Measurements from ENCODE around the gene ADD3.
"Not testable (repeated sequence)": the region's sequence is repeated elsewhere in the genome, so short reads cannot be mapped to it uniquely, and the experiment has no call there.

Gene ADD3

DNA sequence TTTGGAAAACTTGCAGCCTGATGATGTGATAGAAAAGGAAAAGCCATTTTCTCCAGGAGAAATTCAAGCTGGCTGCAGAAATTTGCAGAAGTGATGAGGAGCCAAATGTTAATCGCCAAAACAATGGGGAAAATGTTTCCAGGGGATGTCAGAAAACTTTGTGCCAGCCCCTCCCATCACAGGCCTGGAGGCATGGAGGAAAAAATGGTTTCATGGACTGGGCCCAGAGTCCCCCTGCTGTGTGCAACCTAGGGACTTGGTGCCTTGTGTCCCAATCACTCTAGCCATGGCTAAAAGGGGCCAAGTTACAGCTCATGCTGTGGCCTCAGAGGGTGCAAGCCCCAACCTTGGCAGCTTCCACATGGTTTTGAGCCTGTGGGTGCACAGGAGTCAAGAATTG lies 41.0 kb downstream of the ADD3 start:
- H3K36me3 Mint-ChIP-seq (ENCODE audit: low read depth): peaks cover 63% of the 10 kb centered on the region
- no peaks in the 10 kb centered on the region for H3K4me1 Mint-ChIP-seq
- no peaks in the 10 kb centered on the region for H3K27me3 Mint-ChIP-seq (ENCODE audit: low read depth, poor library complexity)
- TF ChIP-seq, protein P1, sequence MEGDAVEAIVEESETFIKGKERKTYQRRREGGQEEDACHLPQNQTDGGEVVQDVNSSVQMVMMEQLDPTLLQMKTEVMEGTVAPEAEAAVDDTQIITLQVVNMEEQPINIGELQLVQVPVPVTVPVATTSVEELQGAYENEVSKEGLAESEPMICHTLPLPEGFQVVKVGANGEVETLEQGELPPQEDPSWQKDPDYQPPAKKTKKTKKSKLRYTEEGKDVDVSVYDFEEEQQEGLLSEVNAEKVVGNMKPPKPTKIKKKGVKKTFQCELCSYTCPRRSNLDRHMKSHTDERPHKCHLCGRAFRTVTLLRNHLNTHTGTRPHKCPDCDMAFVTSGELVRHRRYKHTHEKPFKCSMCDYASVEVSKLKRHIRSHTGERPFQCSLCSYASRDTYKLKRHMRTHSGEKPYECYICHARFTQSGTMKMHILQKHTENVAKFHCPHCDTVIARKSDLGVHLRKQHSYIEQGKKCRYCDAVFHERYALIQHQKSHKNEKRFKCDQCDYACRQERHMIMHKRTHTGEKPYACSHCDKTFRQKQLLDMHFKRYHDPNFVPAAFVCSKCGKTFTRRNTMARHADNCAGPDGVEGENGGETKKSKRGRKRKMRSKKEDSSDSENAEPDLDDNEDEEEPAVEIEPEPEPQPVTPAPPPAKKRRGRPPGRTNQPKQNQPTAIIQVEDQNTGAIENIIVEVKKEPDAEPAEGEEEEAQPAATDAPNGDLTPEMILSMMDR (IDR thresholded peaks at IDR 0.05): no peak
- no peak for DNase-seq
- H3K4me3 Mint-ChIP-seq: no peak overlapping the region
- H3K9me3 Mint-ChIP-seq: peaks cover 47% of the 10 kb centered on the region
- no peak overlapping the region for H3K27ac Mint-ChIP-seq

DNA sequence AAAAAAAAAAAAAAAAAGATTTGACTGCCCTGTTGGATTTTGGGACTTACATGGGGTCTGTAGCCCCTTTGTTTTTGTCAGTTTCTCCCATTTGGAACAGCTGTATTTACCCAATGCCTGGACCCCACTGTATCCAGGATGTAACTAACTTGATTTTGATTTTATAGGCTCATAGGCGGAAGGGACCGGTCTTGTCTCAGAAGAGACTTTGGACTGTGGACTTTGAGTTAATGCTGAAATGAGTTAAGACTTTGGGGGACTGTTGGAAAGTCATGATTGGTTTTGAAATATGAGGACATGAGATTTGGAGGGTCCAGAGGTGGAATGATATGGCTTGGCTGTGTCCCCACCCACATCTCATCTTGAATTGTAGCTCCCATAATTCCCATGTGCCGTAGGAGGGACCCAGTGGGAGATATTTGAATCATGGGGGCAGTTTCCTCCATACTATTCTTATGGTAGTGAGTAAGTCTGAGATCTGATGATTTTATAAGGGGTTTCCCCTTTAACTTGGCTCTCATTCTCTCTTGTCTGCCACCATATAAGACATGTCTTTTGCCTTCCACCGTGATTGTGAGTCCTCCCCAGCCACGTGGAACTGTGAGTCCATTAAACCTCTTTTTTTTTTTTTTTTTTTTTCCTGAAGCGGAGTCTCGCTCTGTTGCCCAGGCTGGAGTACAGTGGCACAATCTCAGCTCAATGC lies 42.3 kb downstream of the ADD3 start:
- H3K36me3 Mint-ChIP-seq (ENCODE audit: low read depth): peaks cover 54% of the 10 kb centered on the region
- not testable (repeated sequence) for H3K27ac Mint-ChIP-seq; H3K4me3 Mint-ChIP-seq; H3K4me1 Mint-ChIP-seq; DNase-seq; H3K27me3 Mint-ChIP-seq (ENCODE audit: low read depth, poor library complexity)
- peaks cover 39% of the 10 kb centered on the region for H3K9me3 Mint-ChIP-seq

DNA sequence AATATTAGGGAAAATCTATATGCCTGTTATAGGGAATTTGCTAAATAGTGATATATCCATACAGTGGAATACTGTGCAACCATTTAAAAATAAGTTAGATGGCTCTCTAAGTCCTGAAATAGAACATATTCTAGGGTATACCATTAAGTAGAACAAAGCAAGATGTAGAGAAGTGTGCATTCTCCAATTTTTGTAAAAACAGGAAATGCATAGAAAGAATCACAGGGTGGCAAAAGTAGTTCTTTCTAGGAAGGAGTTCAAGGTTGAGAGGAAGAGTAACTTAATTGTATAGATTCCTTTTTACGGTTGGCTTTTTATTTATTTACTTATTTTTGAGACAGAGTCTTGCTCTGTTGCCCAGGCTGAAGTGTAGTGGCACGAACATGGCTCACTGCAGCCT lies 43.7 kb downstream of the ADD3 start:
- Mint-ChIP-seq H3K36me3 (ENCODE audit: low read depth) (peaks cover 46% of the 10 kb centered on the region), H3K27ac (no peak overlapping the region), H3K4me1 (no peaks in the 10 kb centered on the region), H3K9me3 (peaks cover 32% of the 10 kb centered on the region), H3K4me3 (no peak overlapping the region), H3K27me3 (ENCODE audit: low read depth, poor library complexity) (no peaks in the 10 kb centered on the region)
- TF ChIP-seq, protein P1 (IDR thresholded peaks at IDR 0.05): no peak
- DNase-seq: no peak

DNA sequence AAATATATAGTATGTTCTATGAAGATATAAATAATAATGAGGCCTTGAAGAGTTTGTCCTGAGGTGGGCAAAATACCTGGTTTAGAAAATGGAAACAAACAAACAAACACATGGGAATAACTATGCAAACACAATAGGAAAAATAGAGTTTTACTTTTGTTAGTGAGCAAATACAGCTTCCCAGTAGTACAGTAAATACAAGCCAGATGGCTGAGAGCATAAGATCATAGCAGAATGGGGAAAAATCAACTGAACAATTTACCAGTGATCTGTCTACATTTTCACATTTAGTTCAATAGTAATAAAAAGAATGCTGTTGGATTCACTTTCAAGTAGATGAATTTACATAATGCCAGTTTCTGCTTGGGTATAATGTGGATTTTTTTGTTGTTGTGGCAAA lies 45.1 kb downstream of the ADD3 start:
- no peak for DNase-seq
- Mint-ChIP-seq H3K27me3 (ENCODE audit: low read depth, poor library complexity) (no peaks in the 10 kb centered on the region), H3K36me3 (ENCODE audit: low read depth) (peaks cover 31% of the 10 kb centered on the region), H3K4me3 (no peak overlapping the region), H3K4me1 (peaks cover 6% of the 10 kb centered on the region), H3K27ac (no peak overlapping the region), H3K9me3 (peaks cover 20% of the 10 kb centered on the region)
- TF ChIP-seq, protein P1 (IDR thresholded peaks at IDR 0.05): no peak

DNA sequence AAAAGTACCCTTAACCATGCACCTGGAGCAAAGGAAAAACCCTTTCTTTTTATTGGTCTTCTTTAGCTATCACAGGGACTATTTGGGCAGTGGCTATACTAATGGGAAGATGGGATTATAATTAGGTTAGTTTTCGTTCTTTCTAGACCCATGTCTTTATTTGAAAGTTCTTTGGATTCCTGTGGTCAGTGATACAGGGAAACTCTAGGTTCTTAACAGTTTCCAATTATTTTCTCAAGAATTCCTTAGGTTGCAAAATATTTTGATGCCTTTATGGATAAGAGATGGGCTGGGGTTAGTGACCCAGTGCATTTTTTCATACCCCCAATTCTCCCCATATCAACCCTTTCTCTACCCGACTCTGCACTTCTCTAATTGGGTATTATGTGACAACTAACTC lies 49.0 kb downstream of the ADD3 start:
- Mint-ChIP-seq H3K4me3 (no peak overlapping the region), H3K4me1 (peaks cover 12% of the 10 kb centered on the region), H3K36me3 (ENCODE audit: low read depth) (no peaks in the 10 kb centered on the region), H3K27me3 (ENCODE audit: low read depth, poor library complexity) (no peaks in the 10 kb centered on the region), H3K27ac (no peak overlapping the region), H3K9me3 (no peaks in the 10 kb centered on the region)
- no peak for DNase-seq
- TF ChIP-seq, protein P1 (IDR thresholded peaks at IDR 0.05): no peak

DNA sequence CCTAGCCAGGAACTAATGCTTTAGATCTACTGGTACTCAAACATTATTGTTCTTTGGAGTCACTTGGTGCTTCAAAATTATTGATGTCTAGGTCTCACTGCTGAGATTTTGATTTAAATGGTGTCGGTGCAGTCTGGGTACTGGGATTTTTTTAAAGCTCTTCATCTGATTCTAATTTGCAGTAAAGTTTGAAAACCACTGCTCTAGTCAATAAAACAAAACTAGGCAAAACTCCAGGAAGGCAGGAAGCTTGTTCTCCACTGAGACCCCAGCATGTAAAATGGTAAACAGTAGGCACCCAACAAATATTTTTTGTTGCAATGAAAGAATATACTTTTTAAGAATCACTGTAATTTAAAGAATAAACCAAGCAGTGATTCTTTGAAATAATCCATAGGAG lies 49.7 kb downstream of the ADD3 start:
- H3K36me3 Mint-ChIP-seq (ENCODE audit: low read depth): no peaks in the 10 kb centered on the region
- no peak for DNase-seq
- H3K27ac Mint-ChIP-seq: no peak overlapping the region
- H3K9me3 Mint-ChIP-seq: no peaks in the 10 kb centered on the region
- TF ChIP-seq, protein P1 (IDR thresholded peaks at IDR 0.05): no peak
- no peaks in the 10 kb centered on the region for H3K27me3 Mint-ChIP-seq (ENCODE audit: low read depth, poor library complexity)
- no peak overlapping the region for H3K4me3 Mint-ChIP-seq
- H3K4me1 Mint-ChIP-seq: peaks cover 12% of the 10 kb centered on the region

Data from nephron progenitor cell (in vitro differentiated cells).